IPS-NIHi7 (cell line): ENCODE results near the gene ASTN2.

Experiments
- DNase-seq: peaks from one replicate; pipeline ENCODE4 v3.0.0; 2012; ENCODE audit warnings: mixed read lengths; ENCODE audit errors: extremely low spot score

ASTN2 gene

DNA sequence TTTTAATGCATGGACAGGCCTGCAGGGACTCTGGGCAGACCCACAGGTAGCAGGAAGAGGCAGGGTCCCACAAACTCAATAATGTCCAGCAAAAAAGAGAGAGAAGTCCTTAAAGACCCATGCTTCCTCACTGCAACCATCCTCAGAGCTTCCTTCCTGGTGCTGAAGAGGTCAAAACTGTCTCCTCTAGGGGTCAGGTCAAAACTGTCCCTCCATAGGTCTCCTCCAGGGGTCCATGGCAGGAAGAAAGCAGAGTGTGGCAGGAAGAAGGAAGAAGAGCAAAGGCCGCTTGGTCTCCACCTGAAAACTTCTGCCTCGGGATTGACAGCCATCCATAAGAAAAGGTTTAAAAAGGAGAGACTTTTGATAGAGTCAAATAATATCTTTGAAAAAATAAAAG is 989.6 kb downstream of the ASTN2 start:
- DNase-seq, result no peak

DNA sequence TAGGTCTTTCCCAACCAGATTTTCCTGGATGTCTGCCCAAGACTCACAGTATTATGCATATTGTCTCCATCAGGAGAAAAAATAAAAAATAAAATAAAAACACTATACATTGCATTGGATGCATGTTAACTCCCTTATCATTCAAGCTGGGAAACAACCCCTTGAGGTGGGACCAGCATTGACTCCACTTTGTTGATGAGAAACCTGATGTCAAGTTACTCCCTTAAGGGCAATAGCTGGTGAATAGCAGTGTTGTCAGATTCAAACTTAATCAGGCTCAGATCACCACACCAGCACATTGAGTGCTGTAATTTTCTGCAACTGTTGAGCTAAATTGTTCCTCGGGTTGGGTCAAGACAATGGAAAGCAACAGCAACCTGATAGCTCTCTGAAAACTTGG is 991.7 kb downstream of the ASTN2 start:
- no peak for DNase-seq

GRCh38 chr9:116422119-116422979 is 992.5 kb downstream of the ASTN2 start:
- no peak for DNase-seq

DNA sequence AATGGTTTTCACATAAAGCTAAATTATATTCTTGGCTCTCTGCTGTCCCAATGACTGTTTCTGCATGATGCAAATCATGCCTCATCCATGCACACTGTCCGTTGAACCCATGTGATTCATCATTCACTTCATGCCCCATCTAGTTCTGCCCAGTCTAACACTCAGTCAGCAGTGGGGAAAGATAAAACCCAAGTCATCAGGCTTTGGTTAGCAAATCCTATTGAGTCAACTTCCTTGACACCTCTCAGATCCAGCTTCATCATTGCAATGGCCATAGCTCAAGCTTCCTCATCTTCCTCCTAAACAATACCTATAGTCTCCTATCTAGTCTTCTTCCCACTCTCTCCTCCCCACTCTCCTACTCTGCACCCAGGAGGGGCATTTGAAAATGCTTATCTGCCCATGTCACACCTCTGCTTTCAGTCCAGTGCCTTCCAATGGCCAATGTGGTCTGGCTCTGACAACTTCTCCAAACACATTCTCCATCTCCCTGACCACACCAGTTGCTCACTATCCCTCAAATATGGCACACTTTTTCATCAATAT is 993.8 kb downstream of the ASTN2 start:
- no peak for DNase-seq

DNA sequence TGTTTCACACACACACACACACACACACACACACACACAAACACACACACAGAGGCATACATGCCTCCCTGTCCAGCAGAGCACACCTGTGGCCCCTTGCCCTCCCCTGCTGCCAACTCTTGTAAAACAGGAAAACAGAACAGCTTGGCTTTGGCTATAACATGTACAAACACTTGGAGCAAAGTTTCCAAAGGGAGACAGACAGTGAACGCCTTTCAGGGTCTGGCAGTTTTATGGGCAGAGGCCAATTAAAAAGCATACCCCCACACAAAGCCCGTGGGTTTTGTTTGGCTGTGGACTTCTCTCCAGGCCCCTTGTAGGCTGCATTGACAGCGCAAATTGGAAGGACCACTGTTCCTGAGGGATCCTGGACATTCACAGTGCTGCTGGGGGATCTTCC is 995.7 kb downstream of the ASTN2 start:
- DNase-seq, result no peak

GRCh38 chr9:116417464-116417863 is 997.4 kb downstream of the ASTN2 start:
- DNase-seq, result no peak

GRCh38 chr9:116416421-116416820 is 998.4 kb downstream of the ASTN2 start:
- no peak for DNase-seq

GRCh38 chr9:116414374-116414773 is 1000.5 kb downstream of the ASTN2 start:
- no peak for DNase-seq

DNA sequence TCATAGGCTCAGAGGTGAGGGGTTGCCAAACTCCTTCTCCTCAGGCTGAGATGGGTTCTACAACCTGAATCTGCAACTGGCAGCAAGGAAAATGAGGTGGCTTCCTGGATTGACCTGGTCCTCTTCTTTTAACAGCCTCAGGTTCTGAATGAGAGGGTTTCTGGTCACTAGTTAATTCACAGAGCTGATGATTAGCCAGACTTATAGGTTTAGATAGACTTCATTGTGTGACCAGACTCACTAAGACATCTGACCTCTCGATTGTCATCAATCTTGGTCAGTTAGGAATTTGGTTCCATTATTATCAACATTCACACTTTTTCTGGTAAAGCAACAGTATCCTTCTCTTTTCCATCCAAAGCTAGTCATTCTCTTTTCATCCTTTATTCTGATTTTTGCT is 1003.4 kb downstream of the ASTN2 start:
- DNase-seq, result no peak

DNA sequence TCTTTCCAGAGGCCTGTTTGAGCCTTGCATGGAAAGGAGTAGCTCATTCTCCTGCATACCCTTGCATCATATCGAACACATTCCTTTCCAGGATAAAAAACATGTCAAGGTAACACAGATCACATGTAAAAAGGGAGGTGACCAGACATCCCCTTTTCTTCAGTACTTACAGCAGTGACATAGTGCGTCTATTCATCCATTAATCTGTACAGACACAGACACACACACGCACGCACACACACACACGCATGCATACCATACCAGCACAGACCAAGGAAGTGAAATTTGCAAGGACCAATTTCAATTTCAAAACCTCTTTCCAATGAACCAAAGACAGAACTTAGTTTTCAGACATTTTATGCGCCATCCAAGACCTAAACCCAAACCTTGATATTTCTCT is 1005.2 kb downstream of the ASTN2 start:
- DNase-seq, result no peak

DNA sequence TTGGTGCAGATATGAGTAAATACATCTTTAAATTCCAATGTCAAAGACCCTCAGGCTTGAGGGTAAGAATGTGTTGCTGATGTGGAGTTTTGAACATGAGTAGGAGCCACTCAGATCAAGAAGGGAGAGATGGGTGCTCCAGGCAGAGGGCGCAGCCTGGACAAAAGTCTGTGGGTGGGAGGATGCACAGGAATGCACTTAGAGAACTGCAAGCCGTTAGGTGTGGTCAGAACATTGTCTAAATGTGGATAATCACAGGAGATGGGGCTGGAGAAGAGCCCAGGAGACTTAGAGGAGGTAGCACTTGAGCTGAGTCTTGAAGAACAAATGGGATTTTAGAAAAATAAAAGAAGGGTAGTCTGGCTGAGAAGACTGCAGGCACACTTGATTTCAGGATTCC is 1005.7 kb downstream of the ASTN2 start:
- no peak for DNase-seq

- no peak for DNase-seq
These were observed 1008.4 kb downstream of the ASTN2 start for GRCh38 chr9:116406469-116406868.

- no peak for DNase-seq
These were observed 1009.5 kb downstream of the ASTN2 start for GRCh38 chr9:116405321-116405720.

DNA sequence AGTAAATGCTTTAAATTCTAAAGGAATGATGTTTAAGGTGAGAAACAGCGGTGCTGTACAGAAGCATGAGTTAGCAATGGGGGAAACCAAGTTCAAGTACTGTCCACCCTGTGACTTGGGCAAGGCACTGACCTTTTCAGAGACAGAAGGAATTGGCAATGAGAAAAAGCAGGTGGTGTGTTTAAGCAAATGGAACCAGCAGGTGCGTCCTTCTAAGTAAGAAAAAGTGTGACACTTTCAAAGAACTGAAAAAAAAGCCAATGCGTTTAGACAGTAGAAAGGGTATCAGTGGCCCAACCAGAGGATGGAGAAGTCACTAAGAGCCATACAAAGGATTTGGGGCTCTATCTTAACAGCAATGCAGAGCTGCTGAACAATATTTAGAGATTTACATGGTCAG is 1010.6 kb downstream of the ASTN2 start:
- no peak for DNase-seq

GRCh38 chr9:116403171-116403570 is 1011.7 kb downstream of the ASTN2 start:
- no peak for DNase-seq

- DNase-seq, result no peak
These were observed 1019.2 kb downstream of the ASTN2 start for GRCh38 chr9:116395699-116396037.

DNA sequence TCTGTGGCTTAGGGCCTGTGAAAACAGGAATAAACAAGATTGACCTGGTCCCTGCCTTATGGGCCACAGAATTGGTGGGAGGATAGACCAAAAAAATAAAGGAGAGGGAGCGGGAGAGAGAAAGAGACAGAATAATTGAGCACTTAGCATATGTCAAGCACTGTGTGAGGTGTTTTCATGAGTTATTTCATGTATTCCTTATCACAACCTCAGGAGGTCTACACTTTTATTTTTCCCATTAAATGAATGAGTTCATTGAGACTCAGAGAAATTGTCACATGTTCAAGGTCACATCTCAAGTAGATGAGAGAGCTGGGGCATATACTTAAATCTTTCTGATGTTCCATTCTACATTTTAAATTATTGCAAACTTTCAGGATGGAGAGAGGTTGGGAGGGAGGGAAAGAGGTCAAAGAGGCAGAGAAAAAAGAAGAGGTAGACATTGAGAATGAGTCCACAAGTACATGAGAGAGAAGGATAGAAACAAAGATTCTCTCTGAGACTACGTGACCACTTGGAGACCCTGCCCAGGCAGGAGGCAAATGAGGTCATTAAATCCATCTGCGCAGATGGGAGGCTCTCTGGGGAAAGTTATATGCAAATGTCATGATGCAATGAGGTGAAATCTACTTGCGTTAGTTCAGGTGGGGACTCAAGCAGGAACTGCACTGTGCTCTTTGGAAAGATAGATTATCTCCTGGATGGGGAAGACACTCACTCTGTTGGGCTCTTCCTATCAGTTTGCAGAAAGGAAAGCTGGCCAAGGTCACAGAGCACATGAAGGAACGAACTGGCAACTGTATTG is 1019.8 kb downstream of the ASTN2 start:
- DNase-seq, result no peak

DNA sequence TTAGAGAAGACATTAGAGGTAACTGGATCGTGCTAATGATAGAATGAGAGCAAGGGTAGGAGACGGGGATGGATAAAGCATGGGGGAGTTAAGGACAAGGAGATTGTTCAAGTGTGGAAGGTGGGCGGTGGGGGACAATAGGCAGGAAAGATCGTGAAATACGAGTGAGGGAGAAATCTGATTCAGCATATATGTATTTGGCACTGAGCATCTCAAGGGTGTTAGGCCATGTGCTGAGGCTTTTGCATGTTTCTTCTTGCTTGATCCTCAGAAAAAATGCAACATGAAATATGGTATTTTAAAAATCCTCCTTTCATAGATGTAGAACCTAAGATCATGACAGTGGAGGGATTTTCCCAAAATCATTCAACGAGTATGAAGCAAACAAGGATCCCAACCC is 1020.8 kb downstream of the ASTN2 start:
- DNase-seq, result no peak

GRCh38 chr9:116393198-116393597 is 1021.7 kb downstream of the ASTN2 start:
- DNase-seq, result no peak

DNA sequence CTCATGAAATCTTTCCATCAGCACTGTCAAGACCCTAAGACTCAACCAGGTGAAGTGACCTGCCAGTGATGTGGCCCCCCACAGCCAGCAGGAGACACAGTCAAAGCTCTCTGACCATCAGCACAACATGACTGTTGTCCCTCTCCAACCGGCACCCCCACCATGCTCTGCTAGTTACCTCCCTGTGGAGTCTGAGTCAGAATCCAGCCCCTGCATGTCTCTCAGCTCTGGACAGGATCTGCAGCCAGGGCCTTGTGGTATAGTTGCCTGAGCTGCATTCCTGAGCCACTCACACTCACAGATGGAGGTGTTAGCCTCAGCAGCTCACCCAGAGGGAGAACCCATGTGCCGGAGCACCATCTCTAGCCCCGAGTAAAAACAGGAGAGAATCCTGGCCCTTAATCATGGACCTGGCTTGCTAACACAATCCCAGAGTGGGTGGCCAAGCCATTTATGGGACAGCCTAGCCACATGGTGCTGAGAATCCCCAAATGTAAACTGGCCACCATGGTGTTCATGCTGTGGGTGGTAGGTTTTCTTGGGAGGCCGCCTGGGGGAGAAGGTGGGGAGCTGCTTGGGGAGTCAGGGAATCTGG is 1023.5 kb downstream of the ASTN2 start:
- peak; percentile 47 for DNase-seq

- no peak for DNase-seq
These were observed 1024.3 kb downstream of the ASTN2 start for GRCh38 chr9:116390303-116391228.
